ENCODE measurements around the gene EMID1. TPM values are rescaled to one million over a fixed set of nuclear protein-coding genes. Genes with fewer than 3 reads are reported as not detected.

The EMID1 gene
- polyA plus RNA-seq, 1 of the 3 experiments (the other 2 are of a cell fraction), result 1.1 TPM

DNA sequence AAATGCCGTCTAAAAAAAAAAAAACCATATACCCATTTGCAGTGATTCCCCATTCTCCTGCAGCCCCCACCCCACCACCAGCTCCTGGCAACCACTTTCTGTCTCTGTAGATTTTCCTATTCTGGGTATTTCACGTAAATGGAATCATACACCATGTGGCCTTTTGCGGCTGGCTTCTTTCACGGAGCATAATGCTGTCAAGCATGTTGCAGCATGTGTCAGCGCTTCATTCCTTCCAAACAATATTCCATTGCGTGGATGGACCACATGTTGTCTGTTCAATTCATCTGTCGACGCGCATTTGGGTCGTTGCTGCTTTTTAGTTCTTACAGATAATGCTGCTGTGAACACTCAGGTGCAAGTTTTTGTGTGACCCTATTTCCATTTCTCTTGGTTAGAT is 14.8 kb upstream of the EMID1 start:
- Histone ChIP-seq H3K9me2 (no peaks in the 10 kb centered on the region), H3K27ac (ENCODE audit: low read depth in 2 of 2, low read length in 1 of 2) (no peak overlapping the region), H3K79me2 (ENCODE audit: insufficient read depth) (no peaks in the 10 kb centered on the region), H3K27me3 (ENCODE audit: insufficient read depth) (no peaks in the 10 kb centered on the region), H3K9me3 (no peaks in the 10 kb centered on the region), H3K4me3 (ENCODE audit: low read depth in 2 of 2, low read length in 1 of 2) (no peak overlapping the region), H3K4me2 (no peak overlapping the region), H3K9ac (no peak overlapping the region), H3K4me1 (ENCODE audit: control insufficient read depth in 1 of 2, insufficient read depth in 2 of 2, low read depth in 1 of 2, low read length in 1 of 2) (peaks cover 0 to 7% of the 10 kb centered on the region in 2 experiments; a peak in 1 of 4 replicates), H3K36me3 (replicated peaks in 1 of 2; ENCODE audit: control insufficient read depth in 1 of 2, insufficient read depth in 2 of 2, low read length in 1 of 2) (no peaks in the 10 kb centered on the region), H4K20me1 (ENCODE audit: insufficient read depth) (no peaks in the 10 kb centered on the region), H2AFZ (ENCODE audit: low read depth) (no peak overlapping the region), H3F3A (replicated peaks; ENCODE audit: insufficient read depth) (no peaks in the 10 kb centered on the region)
- WGBS (ENCODE audit: low lambda C conversion rate), result 92% methylated on average over 10 of the region's 10 CpGs
- POLR2A ChIA-PET, result no interaction called here
- DNase-seq, result no peak
- CTCF ChIA-PET, result interaction anchor here (0.7 to 1.4 kb wide), 2 partner anchors 13 to 36 kb away, joined by 3 to 4 read pairs; no protein-coding TSS in a partner anchor
- TF ChIP-seq USF2 (IDR thresholded peaks at IDR 0.05; ENCODE audit: borderline replicate concordance, low read depth, low read length), result no peak

DNA sequence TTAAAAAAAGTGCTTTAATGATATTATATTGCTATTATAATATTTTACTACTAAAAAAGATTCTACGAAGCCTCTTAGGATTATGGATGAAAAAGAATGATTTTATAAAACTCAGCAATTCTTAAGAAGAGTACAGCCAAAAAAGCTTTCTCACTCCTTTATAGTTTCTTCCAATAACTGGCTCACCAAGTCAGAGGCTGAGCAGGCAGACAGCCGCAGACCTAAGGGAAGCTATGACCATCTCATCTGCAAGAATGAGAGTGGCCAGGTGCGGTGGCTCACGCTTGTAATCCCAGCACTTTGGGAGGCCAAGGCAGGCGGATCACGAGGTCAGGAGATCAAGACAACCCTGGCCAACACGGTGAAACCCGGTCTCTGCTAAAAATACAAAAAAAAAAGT is 12.7 kb upstream of the EMID1 start:
- Histone ChIP-seq H3K27me3 (ENCODE audit: insufficient read depth) (no peaks in the 10 kb centered on the region), H3F3A (replicated peaks; ENCODE audit: insufficient read depth) (peaks cover 2% of the 10 kb centered on the region), H2AFZ (ENCODE audit: low read depth) (no peak overlapping the region), H3K4me3 (ENCODE audit: low read depth in 2 of 2, low read length in 1 of 2) (no peak overlapping the region), H3K9ac (no peak overlapping the region), H3K9me3 (no peaks in the 10 kb centered on the region), H3K4me2 (no peak overlapping the region), H3K4me1 (ENCODE audit: control insufficient read depth in 1 of 2, insufficient read depth in 2 of 2, low read depth in 1 of 2, low read length in 1 of 2) (peaks cover 0 to 9% of the 10 kb centered on the region in 2 experiments; a peak in 1 of 4 replicates), H3K27ac (ENCODE audit: low read depth in 2 of 2, low read length in 1 of 2) (no peak overlapping the region), H3K36me3 (replicated peaks in 1 of 2; ENCODE audit: control insufficient read depth in 1 of 2, insufficient read depth in 2 of 2, low read length in 1 of 2) (no peaks in the 10 kb centered on the region), H3K9me2 (no peaks in the 10 kb centered on the region), H4K20me1 (ENCODE audit: insufficient read depth) (no peaks in the 10 kb centered on the region), H3K79me2 (ENCODE audit: insufficient read depth) (no peaks in the 10 kb centered on the region)
- TF ChIP-seq GATA2 (CRISPR knock-in tag; IDR thresholded peaks at IDR 0.05) (no peak), CTCF (IDR thresholded peaks at IDR 0.05) (no peak), POLR2AphosphoS5 (IDR thresholded peaks at IDR 0.05; ENCODE audit: low read depth, low read length) (no peak), YY1 (IDR thresholded peaks at IDR 0.05; ENCODE audit: low read depth) (no peak), SMC3 (IDR thresholded peaks at IDR 0.05; ENCODE audit: low read depth, low read length) (no peak), MEF2A (IDR thresholded peaks at IDR 0.05; ENCODE audit: borderline replicate concordance, low read depth) (no peak), FOSL2 (IDR thresholded peaks at IDR 0.05; ENCODE audit: borderline replicate concordance, low read depth) (no peak), MAX (IDR thresholded peaks at IDR 0.05; ENCODE audit: low read depth) (no peak), EP300 (IDR thresholded peaks at IDR 0.05; ENCODE audit: borderline replicate concordance in 1 of 2, low read depth in 1 of 2, low read length in 1 of 2) (no peak)
- TF ChIP-seq, protein P1, sequence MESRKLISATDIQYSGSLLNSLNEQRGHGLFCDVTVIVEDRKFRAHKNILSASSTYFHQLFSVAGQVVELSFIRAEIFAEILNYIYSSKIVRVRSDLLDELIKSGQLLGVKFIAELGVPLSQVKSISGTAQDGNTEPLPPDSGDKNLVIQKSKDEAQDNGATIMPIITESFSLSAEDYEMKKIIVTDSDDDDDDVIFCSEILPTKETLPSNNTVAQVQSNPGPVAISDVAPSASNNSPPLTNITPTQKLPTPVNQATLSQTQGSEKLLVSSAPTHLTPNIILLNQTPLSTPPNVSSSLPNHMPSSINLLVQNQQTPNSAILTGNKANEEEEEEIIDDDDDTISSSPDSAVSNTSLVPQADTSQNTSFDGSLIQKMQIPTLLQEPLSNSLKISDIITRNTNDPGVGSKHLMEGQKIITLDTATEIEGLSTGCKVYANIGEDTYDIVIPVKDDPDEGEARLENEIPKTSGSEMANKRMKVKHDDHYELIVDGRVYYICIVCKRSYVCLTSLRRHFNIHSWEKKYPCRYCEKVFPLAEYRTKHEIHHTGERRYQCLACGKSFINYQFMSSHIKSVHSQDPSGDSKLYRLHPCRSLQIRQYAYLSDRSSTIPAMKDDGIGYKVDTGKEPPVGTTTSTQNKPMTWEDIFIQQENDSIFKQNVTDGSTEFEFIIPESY (IDR thresholded peaks at IDR 0.05; ENCODE audit: borderline replicate concordance, low read depth), result no peak
- CTCF ChIA-PET, result interaction anchor here (1.4 to 1.5 kb wide), 3 partner anchors 10 to 53 kb away, joined by 3 to 4 read pairs (median 4); no protein-coding TSS in a partner anchor
- no peak for DNase-seq
- 73% methylated on average over 8 of the region's 8 CpGs for WGBS (ENCODE audit: low lambda C conversion rate)
- POLR2A ChIA-PET, result no interaction called here
